AG20443 (cell line): Measurements from ENCODE around the gene CAPN5.
"Not testable (repeated sequence)": the region's sequence is repeated elsewhere in the genome, so short reads cannot be mapped to it uniquely, and the experiment has no call there.

Experiments
- DNase-seq: peaks from one replicate; pipeline ENCODE4 v3.0.0; 2012; ENCODE audit warnings: low spot score, mixed read lengths

The CAPN5 gene

GRCh38 chr11:77066229-77067042 is at the start of gene CAPN5:
Gene CAPN5, plus strand, starts transcription at chr11:77066971. Its CDS starts 17,916 bp downstream, at chr11:77084887.
- peak; percentile 100 for DNase-seq

GRCh38 chr11:77018396-77018924 is 48.3 kb upstream of the CAPN5 start:
- not testable (repeated sequence) for DNase-seq

- DNase-seq: no peak
Observed at GRCh38 chr11:77019976-77020595, 46.7 kb upstream of the CAPN5 start.

- DNase-seq: no peak
Observed at GRCh38 chr11:77020734-77021133, 46.0 kb upstream of the CAPN5 start.

- no peak for DNase-seq
Observed at GRCh38 chr11:77024745-77025144, 42.0 kb upstream of the CAPN5 start.

GRCh38 chr11:77026221-77026620 is 40.5 kb upstream of the CAPN5 start:
- DNase-seq: no peak

- no peak for DNase-seq
Observed at GRCh38 chr11:77026743-77027142, 40.0 kb upstream of the CAPN5 start.

- DNase-seq: peak; percentile 40
Observed at GRCh38 chr11:77027275-77027674, 39.5 kb upstream of the CAPN5 start.

- no peak for DNase-seq
Observed at GRCh38 chr11:77029829-77030228, 36.9 kb upstream of the CAPN5 start.

- DNase-seq: no peak
Observed at GRCh38 chr11:77030834-77031414, 35.8 kb upstream of the CAPN5 start.

GRCh38 chr11:77031599-77031998 is 35.2 kb upstream of the CAPN5 start:
- DNase-seq: no peak

GRCh38 chr11:77035039-77035438 is 31.7 kb upstream of the CAPN5 start:
- DNase-seq: no peak

- DNase-seq: no peak
Observed at GRCh38 chr11:77035580-77035979, 31.2 kb upstream of the CAPN5 start.

- no peak for DNase-seq
Observed at GRCh38 chr11:77036398-77036797, 30.4 kb upstream of the CAPN5 start.

- DNase-seq: no peak
Observed at GRCh38 chr11:77037057-77037456, 29.7 kb upstream of the CAPN5 start.

GRCh38 chr11:77038029-77038824 is 28.5 kb upstream of the CAPN5 start:
- no peak for DNase-seq

- no peak for DNase-seq
Observed at GRCh38 chr11:77038825-77039326, 27.9 kb upstream of the CAPN5 start.

GRCh38 chr11:77039491-77040400 is 27.0 kb upstream of the CAPN5 start:
- peak; percentile 69 for DNase-seq

GRCh38 chr11:77040401-77040777 is 26.4 kb upstream of the CAPN5 start:
- DNase-seq: no peak

- DNase-seq: no peak
Observed at GRCh38 chr11:77040889-77041288, 25.9 kb upstream of the CAPN5 start.
